Ishikawa (cell line): Measurements from ENCODE around the gene ATF7.

ENCODE experiments used
- CEBPB ChIP-seq: IDR thresholded peaks from 2 replicates; pipeline ENCODE4 v1.6.1; 2012
- CREB1 ChIP-seq: IDR thresholded peaks from 2 replicates; pipeline ENCODE4 v1.6.1; 2012; ENCODE audit warnings: low read depth
- EGR1 ChIP-seq: IDR thresholded peaks from 2 replicates; pipeline ENCODE4 v1.6.1; 2012
- EP300 ChIP-seq: IDR thresholded peaks from 2 replicates; pipeline ENCODE4 v1.6.1; 2012; ENCODE audit warnings: borderline replicate concordance
- FOXM1 ChIP-seq: IDR thresholded peaks from 2 replicates; pipeline ENCODE4 v1.6.1; 2012; ENCODE audit warnings: low read depth, borderline replicate concordance
- MAX ChIP-seq: IDR thresholded peaks from 2 replicates; pipeline ENCODE4 v1.6.1; 2012
- NFIC ChIP-seq: IDR thresholded peaks from 2 replicates; pipeline ENCODE4 v1.6.1; 2012
- RAD21 ChIP-seq: IDR thresholded peaks from 2 replicates; pipeline ENCODE4 v1.6.1; 2012; ENCODE audit warnings: low read depth
- REST ChIP-seq: IDR thresholded peaks from 2 replicates; pipeline ENCODE4 v1.6.1; 2012; ENCODE audit warnings: low read depth, mild to moderate bottlenecking
- TAF1 ChIP-seq: IDR thresholded peaks from 2 replicates; pipeline ENCODE4 v1.6.1; 2012; ENCODE audit warnings: low read depth, mild to moderate bottlenecking
- TCF12 ChIP-seq: IDR thresholded peaks from 2 replicates; pipeline ENCODE4 v1.6.1; 2012; ENCODE audit warnings: low read depth
- TEAD4 ChIP-seq: IDR thresholded peaks from 2 replicates; pipeline ENCODE4 v1.6.1; 2012
- YY1 ChIP-seq: IDR thresholded peaks from 2 replicates; pipeline ENCODE4 v1.6.1; 2012; ENCODE audit warnings: low read depth
- ZBTB7A ChIP-seq: IDR thresholded peaks from 2 replicates; pipeline ENCODE4 v1.6.1; 2012; ENCODE audit warnings: low read depth
- TF ChIP-seq, protein P1 (sequence below): IDR thresholded peaks from 2 replicates; pipeline ENCODE4 v1.6.1; 2012

ATF7 gene

GRCh38 chr12:53462935-53463334 lies 163.2 kb downstream of the ATF7 start:
- no peak for TF ChIP-seq RAD21
- TF ChIP-seq TEAD4 = no peak
- TF ChIP-seq TAF1 = no peak
- no peak for TF ChIP-seq MAX
- no peak for TF ChIP-seq FOXM1
- no peak for TF ChIP-seq CEBPB
- no peak for TF ChIP-seq NFIC
- TF ChIP-seq YY1 = no peak
- TF ChIP-seq EGR1 = no peak
- TF ChIP-seq, protein P1, sequence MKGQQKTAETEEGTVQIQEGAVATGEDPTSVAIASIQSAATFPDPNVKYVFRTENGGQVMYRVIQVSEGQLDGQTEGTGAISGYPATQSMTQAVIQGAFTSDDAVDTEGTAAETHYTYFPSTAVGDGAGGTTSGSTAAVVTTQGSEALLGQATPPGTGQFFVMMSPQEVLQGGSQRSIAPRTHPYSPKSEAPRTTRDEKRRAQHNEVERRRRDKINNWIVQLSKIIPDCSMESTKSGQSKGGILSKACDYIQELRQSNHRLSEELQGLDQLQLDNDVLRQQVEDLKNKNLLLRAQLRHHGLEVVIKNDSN = no peak
- TF ChIP-seq EP300 = no peak
- TF ChIP-seq REST = no peak
- TF ChIP-seq TCF12 = no peak
- TF ChIP-seq ZBTB7A = no peak
- no peak for TF ChIP-seq CREB1

- no peak for TF ChIP-seq NFIC
- no peak for TF ChIP-seq CEBPB
- TF ChIP-seq TEAD4 = no peak
- no peak for TF ChIP-seq EP300
- TF ChIP-seq ZBTB7A = no peak
- TF ChIP-seq TAF1 = no peak
- TF ChIP-seq TCF12 = no peak
- TF ChIP-seq FOXM1 = no peak
- TF ChIP-seq CREB1 = no peak
- TF ChIP-seq REST = no peak
- TF ChIP-seq YY1 = no peak
- no peak for TF ChIP-seq EGR1
- TF ChIP-seq RAD21 = no peak
- TF ChIP-seq MAX = no peak
- TF ChIP-seq, protein P1 = no peak
These were observed 164.6 kb downstream of the ATF7 start for GRCh38 chr12:53461591-53461990.

DNA sequence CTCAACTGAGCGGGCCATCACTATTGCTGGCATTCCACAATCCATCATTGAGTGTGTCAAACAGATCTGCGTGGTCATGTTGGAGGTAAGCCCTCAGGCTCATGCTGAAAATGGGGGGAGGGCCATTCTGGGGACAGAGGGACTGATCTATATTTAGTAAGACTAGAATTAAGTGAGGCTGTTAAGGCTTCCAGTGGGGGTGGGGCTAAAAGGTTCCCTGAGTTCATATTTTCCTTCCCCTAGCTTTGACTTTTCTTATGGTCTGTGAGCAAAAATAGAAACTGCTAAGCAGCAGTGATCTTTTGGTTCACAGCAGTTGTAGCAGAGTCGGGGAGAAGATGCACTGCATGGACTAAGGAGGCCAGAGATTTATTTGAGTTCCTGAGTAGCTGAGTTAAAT lies 165.1 kb downstream of the ATF7 start:
- TF ChIP-seq YY1 (no peak), CREB1 (no peak), REST (no peak), FOXM1 (no peak), CEBPB (no peak), MAX (no peak), NFIC (no peak), ZBTB7A (no peak), TCF12 (no peak)
- TF ChIP-seq, protein P1 = no peak

- TF ChIP-seq, protein P1 = no peak
- TF ChIP-seq NFIC (no peak), TAF1 (no peak), RAD21 (no peak), TEAD4 (no peak), MAX (no peak), CREB1 (no peak), EP300 (no peak), REST (no peak), ZBTB7A (no peak), FOXM1 (no peak), EGR1 (no peak)
These were observed 167.1 kb downstream of the ATF7 start for GRCh38 chr12:53459097-53459496.
